K562 (cell line): Measurements from ENCODE around the gene HSD17B11. TPM values are rescaled to one million over a fixed set of nuclear protein-coding genes. Genes with fewer than 3 reads are reported as not detected.

Source experiments
- ATAC-seq: fragments of 200-7000 bp; cut with Tn5 transposase; 3 replicates; pipeline ENCODE4 v1.9.1; 2020; ENCODE audit warnings: moderate library complexity
- BruUV-seq: library from RNA; stranded (reverse); fragments of 400-500 nt; replicated peaks from 2 replicates; lab custom pipeline; 2021; lab: Mats Ljungman, UMichigan
- CTCF ChIA-PET: fragments of 300-600 bp; formaldehyde crosslinking; extraction: SDS; loops from one replicate; lab custom pipeline; 2021; ENCODE audit warnings: low intra/inter-chr PET ratio; lab: Yijun Ruan, JAX
- POLR2A ChIA-PET: fragments of 300-600, 350-650 bp; sonication (Branson Sonifier 250); formaldehyde crosslinking; extraction: SDS; loops from one replicate; lab custom pipeline; 2021; ENCODE audit warnings: antibody characterized with exemption, inconsistent platforms; lab: Yijun Ruan, JAX
- DNase-seq, 4 experiments: peaks; one replicate each; pipeline versions ENCODE4 v3.0.0 to v3.0.0-alpha.2; 2011 to 2018; ENCODE audit warnings: low spot score in 3 of 4, mixed read lengths in 3 of 4; ENCODE audit errors: extremely low read depth in 1 of 4
- FAIRE-seq: peaks from 2 replicates; lab custom pipeline; 2011; peaks lifted over from hg19 to GRCh38; lab: Jason Lieb, UNC
- H2AFZ ChIP-seq: 2 replicates; pipeline ENCODE4 v1.6.0; 2011; ENCODE audit warnings: low read depth, low read length, control low read depth, inconsistent platforms
- H3K27ac ChIP-seq: fragments of 200-600 bp; 3 replicates; pipeline ENCODE4 v1.8.0; 2011; ENCODE audit warnings: low read depth, mild to moderate bottlenecking, control low read depth, inconsistent platforms, low read length, moderate library complexity, mixed read lengths; ENCODE audit errors: extremely low read depth
- H3K27me3 ChIP-seq, 2 experiments: fragments of 300-600 bp in 1 of 2; 2 replicates in 1 of 2; 3 replicates in 1 of 2; pipeline versions ENCODE4 v1.6.0 to v1.8.0; 2011; ENCODE audit warnings: inconsistent platforms in 2 of 2, low read length in 2 of 2, mild to moderate bottlenecking in 1 of 2, mixed read lengths in 1 of 2, moderate library complexity in 1 of 2; ENCODE audit not compliant: control insufficient read depth in 2 of 2, insufficient read depth in 2 of 2
- H3K36me3 ChIP-seq: fragments of 300-600 bp; 3 replicates; pipeline ENCODE4 v1.8.0; 2011; ENCODE audit warnings: mild to moderate bottlenecking, low read length, inconsistent platforms; ENCODE audit not compliant: control insufficient read depth, insufficient read depth
- H3K4me1 ChIP-seq, 2 experiments: fragments of 200-600 bp in 1 of 2; replicated peaks in 1 of 2; 2 replicates in 1 of 2; 3 replicates in 1 of 2; pipeline versions ENCODE4 v1.5.1 to v1.8.0; 2011; ENCODE audit warnings: inconsistent platforms in 2 of 2, low read length in 2 of 2, mild to moderate bottlenecking in 1 of 2, mixed read lengths in 1 of 2, moderate library complexity in 1 of 2; ENCODE audit not compliant: control insufficient read depth in 2 of 2, insufficient read depth in 2 of 2
- H3K4me2 ChIP-seq: 2 replicates; pipeline ENCODE4 v1.6.1; 2011; ENCODE audit warnings: low read length, control low read depth, inconsistent platforms, mixed read lengths; ENCODE audit not compliant: insufficient read depth
- H3K4me3 ChIP-seq: fragments of 200-600 bp; sonication (generic), shearing (Covaris generic); 2 replicates; pipeline ENCODE4 v1.5.1; 2016; ENCODE audit warnings: control low read depth, inconsistent platforms
- H3K79me2 ChIP-seq: fragments of 200-600 bp; 3 replicates; pipeline ENCODE4 v1.8.0; 2011; ENCODE audit warnings: low read length, inconsistent platforms; ENCODE audit not compliant: control insufficient read depth, insufficient read depth
- H3K9ac ChIP-seq, 2 experiments: 2 replicates each; pipeline versions ENCODE4 v1.6.0 to v1.6.1; 2011; ENCODE audit warnings: low read depth in 2 of 2, low read length in 2 of 2, control low read depth in 1 of 2, inconsistent platforms in 1 of 2, mild to moderate bottlenecking in 1 of 2, mixed read lengths in 1 of 2; ENCODE audit not compliant: insufficient read depth in 1 of 2
- H3K9me1 ChIP-seq: one replicate; pipeline ENCODE4 v1.6.0; 2011; ENCODE audit warnings: inconsistent platforms, mild to moderate bottlenecking, low read length, moderate library complexity; ENCODE audit not compliant: control insufficient read depth, insufficient read depth
- H3K9me3 ChIP-seq: replicated peaks from 2 replicates; pipeline ENCODE4 v1.5.1; 2011; ENCODE audit warnings: low read depth, low read length, inconsistent platforms; ENCODE audit not compliant: control insufficient read depth, insufficient read depth
- H4K20me1 ChIP-seq: replicated peaks from 2 replicates; pipeline ENCODE4 v1.6.1; 2011; ENCODE audit warnings: low read length, inconsistent platforms, mixed read lengths; ENCODE audit not compliant: control insufficient read depth, insufficient read depth
- BACH1 ChIP-seq: fragments of 200-800 bp; sonication (Bioruptor generic); IDR thresholded peaks from 2 replicates; pipeline ENCODE4 v1.6.1; 2016; ENCODE audit warnings: missing genetic modification characterization, missing compliant biosample characterization
- CAMTA2 ChIP-seq: fragments of 250-450 bp; sonication (Bioruptor Pico); conservative IDR thresholded peaks from 2 replicates; pipeline ENCODE4 v1.5.1; 2022
- CREB1 ChIP-seq, 2 experiments: sonication (generic) in 1 of 2; formaldehyde crosslinking in 1 of 2; IDR thresholded peaks; 2 replicates each; pipeline versions ENCODE4 v1.6.1 to v1.8.0; 2012 to 2022; ENCODE audit warnings: inconsistent platforms in 1 of 2, mild to moderate bottlenecking in 1 of 2, missing genetic modification reagents in 1 of 2, moderate library complexity in 1 of 2
- ESRRB ChIP-seq: fragments of 250-450 bp; sonication (Bioruptor Pico); IDR thresholded peaks from 2 replicates; pipeline ENCODE4 v1.5.0; 2020; ENCODE audit warnings: mild to moderate bottlenecking, moderate library complexity, borderline replicate concordance
- FIP1L1 ChIP-seq: fragments of 200-400 bp; formaldehyde crosslinking; IDR thresholded peaks from 2 replicates; pipeline ENCODE4 v1.6.1; 2018; ENCODE audit warnings: mild to moderate bottlenecking, low read depth, low read length; ENCODE audit not compliant: poor library complexity, severe bottlenecking
- GTF2F1 ChIP-seq: IDR thresholded peaks from 2 replicates; pipeline ENCODE4 v1.6.1; 2011; ENCODE audit warnings: low read depth, low read length, improper control_type of control experiment
- NR1H2 ChIP-seq: sonication (generic); formaldehyde crosslinking; IDR thresholded peaks from 2 replicates; pipeline ENCODE4 v1.4.0; 2020; ENCODE audit warnings: mild to moderate bottlenecking, missing genetic modification reagents
- SRSF7 ChIP-seq: fragments of 200-400 bp; formaldehyde crosslinking; optimal IDR thresholded peaks from 2 replicates; pipeline ENCODE3; 2017; ENCODE audit warnings: mild to moderate bottlenecking, low read depth, low read length
- TARDBP ChIP-seq: fragments of 450-650 bp; IDR thresholded peaks from 2 replicates; pipeline ENCODE4 v1.6.1; 2016
- ZNF551 ChIP-seq: fragments of 250-450 bp; sonication (Bioruptor Pico); IDR thresholded peaks from 2 replicates; pipeline ENCODE4 v1.5.0; 2021; ENCODE audit warnings: mild to moderate bottlenecking, moderate library complexity
- in situ Hi-C: fragments of 300-500 bp; cut with MboI; formaldehyde crosslinking; loops from 4 replicates; pipeline ENCODE4 v1.15.0; 2018; ENCODE audit warnings: inconsistent platforms, mixed read lengths
- intact Hi-C: fragments of 100-400 bp; cut with micrococcal nuclease; formaldehyde crosslinking; loops from 2 replicates; pipeline ENCODE4 v1.14.2; 2022
- polyA plus RNA-seq, 8 experiments: library from polyadenylated mRNA; depleted of rRNA in 4 of 8; stranded (reverse) in 5 of 8; unstranded in 3 of 8; fragments of >200 nt; fragmentation: Nextera tagmentation in 2 of 8; fragmentation: Illumina TruSeq in 1 of 8; extraction: Ambion mirVana in 2 of 8; extraction: Trizol in 1 of 8; gene quantifications; 2 replicates each; pipeline versions ENCODE4 v1.2.1 to v1.2.3, GENCODE V29; 2011 to 2014; ENCODE audit warnings: inconsistent platforms in 1 of 8, missing spikeins in 1 of 8
- total RNA-seq, 7 experiments: library from RNA; depleted of rRNA in 6 of 7; stranded (reverse); fragments of >200 nt in 6 of 7; fragmentation: Illumina TruSeq in 2 of 7; extraction: Trizol in 2 of 7; gene quantifications; 2 replicates each; pipeline versions ENCODE4 v1.2.1 to v1.2.3, GENCODE V29; 2011 to 2021; ENCODE audit warnings: low replicate concordance in 1 of 7
- TF ChIP-seq, protein P1 (sequence below): sonication (generic); formaldehyde crosslinking; IDR thresholded peaks from 2 replicates; pipeline ENCODE4 v1.8.0; 2022; ENCODE audit warnings: mild to moderate bottlenecking, missing genetic modification reagents
- TF ChIP-seq, protein P2 (sequence below), 2 experiments: IDR thresholded peaks; 2 replicates each; pipeline ENCODE4 v1.6.1; 2011; ENCODE audit warnings: borderline replicate concordance in 1 of 2, control low read depth in 1 of 2, low read depth in 1 of 2, low read length in 1 of 2, mild to moderate bottlenecking in 1 of 2, mixed read lengths in 1 of 2, moderate library complexity in 1 of 2; ENCODE audit not compliant: insufficient read depth in 1 of 2, insufficient read length in 1 of 2, poor library complexity in 1 of 2, severe bottlenecking in 1 of 2; ENCODE audit errors: extremely low read depth in 1 of 2

The HSD17B11 gene
- total and polyA plus RNA-seq, 9 of the 15 experiments (the other 6 are each of a cell fraction or from before 2014, with no cell fraction given), result 26.0 to 108 (median 81.0) TPM

GRCh38 chr4:87390551-87390890 lies 467 bp downstream of the HSD17B11 start:
- H3K27ac ChIP-seq, result peak overlapping the region; percentile 88
- POLR2A ChIA-PET, result interaction anchor here (0.6 to 4.6 kb wide), 9 partner anchors 9 to 1048 kb away, joined by 3 to 33 read pairs (median 5); partner anchors contain the start of gene NUDT9
- peaks cover 0 to 8% of the 10 kb centered on the region in 2 experiments; a peak in 2 of 5 replicates for H3K4me1 ChIP-seq
- ATAC-seq (no peak), DNase-seq (peak in 1 of 4 experiments; percentile 12), FAIRE-seq (no peak)
- H3K4me2 ChIP-seq, result peak overlapping the region; percentile 85
- H3K9me1 ChIP-seq, result no peaks in the 10 kb centered on the region
- peak overlapping the region; percentile 89 for H3K9ac ChIP-seq
- H3K36me3 ChIP-seq, result peaks cover 6% of the 10 kb centered on the region
- no peaks in the 10 kb centered on the region for H4K20me1 ChIP-seq
- H2AFZ ChIP-seq, result peak overlapping the region; percentile 82
- no peaks in the 10 kb centered on the region for H3K27me3 ChIP-seq
- intact Hi-C loops, result loop anchor here (5.0 kb wide), 1 partner anchor 77 kb away; no protein-coding TSS in a partner anchor
- peak overlapping the region; percentile 64 for H3K4me3 ChIP-seq
- CTCF ChIA-PET, result no interaction called here
- peaks cover 55% of the 10 kb centered on the region for H3K79me2 ChIP-seq
- BruUV-seq, result TSS peak; percentile 78
- in situ Hi-C loops, result no loop called here
- H3K9me3 ChIP-seq, result no peaks in the 10 kb centered on the region
- TF ChIP-seq CREB1 (IDR thresholded peaks at IDR 0.05), result no peak
- TF ChIP-seq CREB1 (CRISPR knock-in tag; IDR thresholded peaks at IDR 0.05), result 0 out of 2 replicates have a peak, but pooled peaks have one; percentile 10
- no peak for TF ChIP-seq SRSF7
- no peak for TF ChIP-seq GTF2F1
- no peak for TF ChIP-seq ESRRB (CRISPR knock-in tag)
- TF ChIP-seq CAMTA2 (CRISPR knock-in tag), result no peak
- TF ChIP-seq, protein P1, sequence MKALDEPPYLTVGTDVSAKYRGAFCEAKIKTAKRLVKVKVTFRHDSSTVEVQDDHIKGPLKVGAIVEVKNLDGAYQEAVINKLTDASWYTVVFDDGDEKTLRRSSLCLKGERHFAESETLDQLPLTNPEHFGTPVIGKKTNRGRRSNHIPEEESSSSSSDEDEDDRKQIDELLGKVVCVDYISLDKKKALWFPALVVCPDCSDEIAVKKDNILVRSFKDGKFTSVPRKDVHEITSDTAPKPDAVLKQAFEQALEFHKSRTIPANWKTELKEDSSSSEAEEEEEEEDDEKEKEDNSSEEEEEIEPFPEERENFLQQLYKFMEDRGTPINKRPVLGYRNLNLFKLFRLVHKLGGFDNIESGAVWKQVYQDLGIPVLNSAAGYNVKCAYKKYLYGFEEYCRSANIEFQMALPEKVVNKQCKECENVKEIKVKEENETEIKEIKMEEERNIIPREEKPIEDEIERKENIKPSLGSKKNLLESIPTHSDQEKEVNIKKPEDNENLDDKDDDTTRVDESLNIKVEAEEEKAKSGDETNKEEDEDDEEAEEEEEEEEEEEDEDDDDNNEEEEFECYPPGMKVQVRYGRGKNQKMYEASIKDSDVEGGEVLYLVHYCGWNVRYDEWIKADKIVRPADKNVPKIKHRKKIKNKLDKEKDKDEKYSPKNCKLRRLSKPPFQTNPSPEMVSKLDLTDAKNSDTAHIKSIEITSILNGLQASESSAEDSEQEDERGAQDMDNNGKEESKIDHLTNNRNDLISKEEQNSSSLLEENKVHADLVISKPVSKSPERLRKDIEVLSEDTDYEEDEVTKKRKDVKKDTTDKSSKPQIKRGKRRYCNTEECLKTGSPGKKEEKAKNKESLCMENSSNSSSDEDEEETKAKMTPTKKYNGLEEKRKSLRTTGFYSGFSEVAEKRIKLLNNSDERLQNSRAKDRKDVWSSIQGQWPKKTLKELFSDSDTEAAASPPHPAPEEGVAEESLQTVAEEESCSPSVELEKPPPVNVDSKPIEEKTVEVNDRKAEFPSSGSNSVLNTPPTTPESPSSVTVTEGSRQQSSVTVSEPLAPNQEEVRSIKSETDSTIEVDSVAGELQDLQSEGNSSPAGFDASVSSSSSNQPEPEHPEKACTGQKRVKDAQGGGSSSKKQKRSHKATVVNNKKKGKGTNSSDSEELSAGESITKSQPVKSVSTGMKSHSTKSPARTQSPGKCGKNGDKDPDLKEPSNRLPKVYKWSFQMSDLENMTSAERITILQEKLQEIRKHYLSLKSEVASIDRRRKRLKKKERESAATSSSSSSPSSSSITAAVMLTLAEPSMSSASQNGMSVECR (CRISPR knock-in tag), result peak; percentile 40; the same call in 1 of the 2 replicates
- no peak for TF ChIP-seq NR1H2
- TF ChIP-seq, protein P2, sequence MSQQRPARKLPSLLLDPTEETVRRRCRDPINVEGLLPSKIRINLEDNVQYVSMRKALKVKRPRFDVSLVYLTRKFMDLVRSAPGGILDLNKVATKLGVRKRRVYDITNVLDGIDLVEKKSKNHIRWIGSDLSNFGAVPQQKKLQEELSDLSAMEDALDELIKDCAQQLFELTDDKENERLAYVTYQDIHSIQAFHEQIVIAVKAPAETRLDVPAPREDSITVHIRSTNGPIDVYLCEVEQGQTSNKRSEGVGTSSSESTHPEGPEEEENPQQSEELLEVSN (IDR thresholded peaks at IDR 0.05; ENCODE audit: borderline replicate concordance in 1 of 2, extremely low read depth in 1 of 2, insufficient read depth in 1 of 2, insufficient read length in 1 of 2, low read depth in 1 of 2, low read length in 1 of 2, poor library complexity in 1 of 2, severe bottlenecking in 1 of 2), result no peak
- no peak for TF ChIP-seq FIP1L1
- TF ChIP-seq TARDBP, result no peak
- no peak for TF ChIP-seq ZNF551 (CRISPR knock-in tag)
- TF ChIP-seq BACH1 (tag), result no peak
